GM15510 (cell line): Measurements from ENCODE around the gene CHCHD6.

Experiments
- POLR2A ChIP-seq: IDR thresholded peaks from 3 replicates; pipeline ENCODE4 v1.6.1; 2011; ENCODE audit warnings: borderline replicate concordance; ENCODE audit not compliant: insufficient read length; ENCODE audit errors: extremely low read depth

The CHCHD6 gene, protein sequence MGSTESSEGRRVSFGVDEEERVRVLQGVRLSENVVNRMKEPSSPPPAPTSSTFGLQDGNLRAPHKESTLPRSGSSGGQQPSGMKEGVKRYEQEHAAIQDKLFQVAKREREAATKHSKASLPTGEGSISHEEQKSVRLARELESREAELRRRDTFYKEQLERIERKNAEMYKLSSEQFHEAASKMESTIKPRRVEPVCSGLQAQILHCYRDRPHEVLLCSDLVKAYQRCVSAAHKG

GRCh38 chr3:126703512-126704493 is at the start of gene CHCHD6:
Gene CHCHD6 (plus strand): TSS chr3:126704240. CDS start chr3:126704313, 73 bp downstream.
- peak; percentile 14 for TF ChIP-seq POLR2A

GRCh38 chr3:126654571-126655383 is 49.3 kb upstream of the CHCHD6 start, which contains the start of gene TXNRD3:
Gene TXNRD3 (minus strand): TSS chr3:126655124.
- TF ChIP-seq POLR2A = no peak

GRCh38 chr3:126655887-126656286 is 48.2 kb upstream of the CHCHD6 start:
- no peak for TF ChIP-seq POLR2A

GRCh38 chr3:126656371-126657134 is 47.5 kb upstream of the CHCHD6 start:
- no peak for TF ChIP-seq POLR2A

GRCh38 chr3:126657901-126658300 is 46.1 kb upstream of the CHCHD6 start:
- TF ChIP-seq POLR2A = no peak

- no peak for TF ChIP-seq POLR2A
These were observed 45.5 kb upstream of the CHCHD6 start for GRCh38 chr3:126658584-126658983.

DNA sequence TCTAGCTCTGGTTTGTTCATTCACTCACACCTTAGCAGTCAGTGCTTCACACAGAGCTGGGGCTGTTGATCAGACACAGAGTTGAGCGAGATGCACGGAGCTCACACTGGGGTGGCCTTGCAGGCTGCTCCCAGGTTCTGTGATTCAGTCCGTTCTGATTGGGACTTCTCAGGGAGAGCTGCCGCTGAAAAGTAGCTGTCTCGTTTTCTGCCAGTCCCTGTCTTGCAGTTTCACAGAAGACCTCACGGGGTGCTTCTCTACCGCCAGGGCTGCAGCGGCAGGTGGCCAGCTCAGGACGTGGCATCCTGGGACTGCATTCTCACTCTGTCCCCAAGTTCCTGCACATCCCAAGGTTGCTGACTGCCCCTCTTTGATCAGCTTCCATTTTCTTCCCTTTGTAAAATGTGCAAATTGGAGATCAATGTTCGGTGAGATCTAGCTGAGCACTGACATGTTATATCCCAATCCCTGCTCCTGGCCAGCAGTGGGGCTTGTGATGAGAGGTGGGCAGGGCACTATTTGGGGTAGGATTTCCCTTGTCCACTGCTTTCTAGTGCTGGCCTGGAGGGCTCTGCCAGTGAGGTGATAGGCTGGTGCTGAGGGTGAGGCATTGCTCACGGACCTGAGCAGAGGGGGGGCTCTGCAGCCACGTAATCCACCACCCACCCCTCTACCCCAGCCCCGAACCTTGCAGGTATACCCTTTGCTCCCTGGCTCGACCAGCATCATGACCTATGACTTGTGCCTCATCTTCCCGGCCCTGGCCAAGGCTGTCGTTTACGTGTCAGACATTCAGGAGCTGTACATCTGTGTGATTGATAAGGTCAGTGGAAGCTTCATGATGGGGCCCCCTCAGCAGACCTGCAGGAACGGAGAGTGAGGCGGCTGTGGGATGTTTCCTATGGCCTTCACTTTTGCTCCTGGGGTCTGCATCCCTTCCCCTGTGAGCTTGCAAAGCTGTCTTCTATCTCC is 43.8 kb upstream of the CHCHD6 start:
- no peak for TF ChIP-seq POLR2A

- TF ChIP-seq POLR2A = no peak
These were observed 42.3 kb upstream of the CHCHD6 start for GRCh38 chr3:126661532-126662364.

DNA sequence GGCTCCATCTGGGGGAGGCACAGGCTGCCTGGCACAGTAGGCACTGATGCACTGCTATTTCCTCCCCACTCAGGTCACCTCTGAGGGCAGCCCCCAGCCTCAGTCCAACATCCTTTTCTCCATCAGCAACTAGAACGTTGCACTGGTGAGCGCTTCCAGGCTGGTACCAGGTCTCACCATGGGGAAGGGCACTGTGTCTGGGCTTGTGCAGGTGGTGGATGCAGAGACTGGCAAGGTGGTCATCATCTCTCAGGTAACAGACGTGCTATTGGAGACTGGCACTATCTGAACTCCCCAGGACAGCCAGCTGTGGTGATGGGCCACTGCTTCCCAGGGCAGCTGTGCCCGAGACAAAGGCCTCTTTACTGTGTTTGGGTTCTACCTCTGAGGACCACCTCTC is 40.8 kb upstream of the CHCHD6 start:
- TF ChIP-seq POLR2A = no peak

- TF ChIP-seq POLR2A = no peak
These were observed 40.3 kb upstream of the CHCHD6 start for GRCh38 chr3:126663750-126664149.

- no peak for TF ChIP-seq POLR2A
These were observed 39.3 kb upstream of the CHCHD6 start for GRCh38 chr3:126664591-126665214.
